GM19324 (cell line): Measurements from ENCODE around the gene RAB14.
"Not testable (repeated sequence)": the region's sequence is repeated elsewhere in the genome, so short reads cannot be mapped to it uniquely, and the experiment has no call there.

ENCODE experiments used
- ATAC-seq: cut with Tn5 transposase; IDR thresholded peaks from one replicate; pipeline ENCODE4 v1.9.1; 2021; ENCODE audit warnings: mild to moderate bottlenecking, moderate library complexity; ENCODE audit not compliant: unreplicated experiment, low FRiP score

Gene RAB14

DNA sequence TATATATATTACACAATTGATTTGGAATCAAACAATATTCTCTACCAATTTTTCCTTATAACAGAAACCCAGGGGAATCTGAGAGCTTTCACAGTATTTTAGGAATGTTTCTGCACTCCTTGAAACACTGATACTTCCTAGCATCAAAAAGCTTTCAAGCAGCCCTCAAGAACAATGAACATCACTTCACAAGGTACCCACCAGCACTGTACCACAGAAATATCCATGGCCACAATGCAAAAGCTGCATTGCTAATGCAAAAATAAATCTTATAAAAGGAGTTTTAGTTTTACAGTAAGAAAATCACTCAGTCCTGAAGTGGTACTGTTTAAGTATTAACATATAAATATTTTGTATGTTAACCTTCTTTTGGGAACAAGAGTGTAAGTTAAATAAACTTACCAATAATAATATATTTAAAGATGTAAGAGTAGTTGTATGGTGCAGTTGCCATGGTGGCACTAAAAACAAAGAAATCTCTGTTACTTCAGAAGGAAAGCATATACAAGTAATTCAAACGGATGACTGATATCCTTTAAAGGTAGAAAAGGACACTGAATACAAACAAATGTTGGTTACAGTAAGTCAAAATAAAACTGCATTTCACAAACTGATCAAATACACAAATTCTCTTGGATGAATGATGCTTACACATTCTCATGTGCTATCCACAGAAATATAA, 8.6 kb downstream of the RAB14 start:
- no peak for ATAC-seq

DNA sequence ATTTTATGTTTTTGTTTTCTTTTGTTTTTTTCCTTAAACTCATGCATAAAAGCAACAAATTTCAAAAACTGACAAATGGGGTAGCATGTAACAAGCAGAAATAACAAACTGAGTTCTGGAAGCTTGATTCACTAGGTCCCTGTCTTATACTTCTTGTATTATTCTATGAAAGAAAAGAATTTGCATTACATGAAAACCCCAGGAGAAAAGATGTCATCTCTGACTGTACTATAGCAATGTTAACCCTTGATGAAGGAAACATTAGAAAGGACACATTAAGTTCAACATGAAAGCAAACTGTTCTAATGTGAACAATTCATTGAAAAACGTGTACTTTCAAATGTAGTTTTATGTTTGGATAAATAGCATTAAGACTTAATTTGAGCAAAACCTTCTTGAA, 9.2 kb downstream of the RAB14 start:
- no peak for ATAC-seq

- ATAC-seq = no peak
Observed at GRCh38 chr9:121191235-121191634, 10.4 kb downstream of the RAB14 start.

- ATAC-seq = no peak
Observed at GRCh38 chr9:121189660-121190059, 12.0 kb downstream of the RAB14 start.

- no peak for ATAC-seq
Observed at GRCh38 chr9:121189006-121189405, 12.7 kb downstream of the RAB14 start.

DNA sequence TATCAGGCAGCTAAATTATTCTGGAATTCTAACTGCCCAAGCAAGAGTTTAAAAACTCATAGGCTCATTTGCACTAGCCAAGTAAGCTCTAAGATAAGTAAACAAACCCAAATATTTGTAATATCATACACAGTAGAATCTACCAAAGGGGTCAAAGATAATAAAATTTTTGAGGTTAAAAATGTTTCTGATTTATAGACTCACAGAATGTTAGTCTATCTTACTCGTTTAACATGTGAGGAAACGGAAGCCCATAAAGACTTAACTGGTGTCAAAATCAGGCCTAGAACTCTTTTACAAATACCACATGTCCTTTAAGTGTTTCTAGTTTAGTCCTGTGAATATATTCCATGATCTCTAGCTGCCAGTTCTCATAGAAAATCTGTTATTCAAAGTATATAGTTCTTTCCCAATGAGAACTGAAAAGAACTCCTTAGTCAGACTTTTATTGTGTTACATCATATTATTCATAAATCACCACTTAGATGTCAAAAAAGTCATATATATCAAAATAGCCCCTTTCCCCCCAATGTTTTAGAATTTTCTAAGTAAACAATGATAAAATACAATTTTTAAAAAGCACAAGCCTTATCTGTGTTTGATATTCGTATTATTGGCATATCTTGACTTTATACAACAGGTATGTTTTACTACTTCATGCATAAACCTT, 13.9 kb downstream of the RAB14 start:
- ATAC-seq = no peak

DNA sequence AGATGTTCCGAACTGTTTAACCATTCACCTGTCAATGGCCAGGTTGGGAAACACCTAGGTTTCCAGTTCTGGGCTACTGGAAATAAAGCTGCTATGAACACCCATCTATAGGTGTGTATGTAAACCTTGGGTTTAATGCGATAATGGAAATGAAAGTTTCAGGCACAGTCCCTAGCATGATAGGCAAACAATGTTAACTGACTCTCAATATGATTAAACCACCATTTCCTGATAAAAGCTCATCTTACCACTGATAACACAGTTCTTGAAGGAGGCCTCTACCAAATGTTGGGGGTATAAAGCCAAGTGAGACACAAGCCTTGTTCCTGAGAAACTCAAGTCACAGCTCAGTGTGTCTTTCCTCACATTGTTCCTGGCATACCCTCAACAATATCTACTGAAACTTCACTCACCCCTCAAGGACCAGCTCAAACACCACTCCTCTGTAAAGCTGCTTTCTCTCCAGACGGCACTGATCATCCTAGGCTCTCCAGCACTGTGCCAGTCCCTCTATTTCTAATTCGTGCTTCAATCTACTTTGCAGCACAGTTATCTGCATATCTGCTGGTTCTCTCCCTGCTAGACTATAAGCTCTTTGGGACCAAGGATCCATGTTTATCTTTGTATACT, 15.8 kb downstream of the RAB14 start:
- no peak for ATAC-seq

- ATAC-seq = no peak
Observed at GRCh38 chr9:121185178-121185745, 16.4 kb downstream of the RAB14 start.

GRCh38 chr9:121184463-121184862, 17.2 kb downstream of the RAB14 start:
- no peak for ATAC-seq

DNA sequence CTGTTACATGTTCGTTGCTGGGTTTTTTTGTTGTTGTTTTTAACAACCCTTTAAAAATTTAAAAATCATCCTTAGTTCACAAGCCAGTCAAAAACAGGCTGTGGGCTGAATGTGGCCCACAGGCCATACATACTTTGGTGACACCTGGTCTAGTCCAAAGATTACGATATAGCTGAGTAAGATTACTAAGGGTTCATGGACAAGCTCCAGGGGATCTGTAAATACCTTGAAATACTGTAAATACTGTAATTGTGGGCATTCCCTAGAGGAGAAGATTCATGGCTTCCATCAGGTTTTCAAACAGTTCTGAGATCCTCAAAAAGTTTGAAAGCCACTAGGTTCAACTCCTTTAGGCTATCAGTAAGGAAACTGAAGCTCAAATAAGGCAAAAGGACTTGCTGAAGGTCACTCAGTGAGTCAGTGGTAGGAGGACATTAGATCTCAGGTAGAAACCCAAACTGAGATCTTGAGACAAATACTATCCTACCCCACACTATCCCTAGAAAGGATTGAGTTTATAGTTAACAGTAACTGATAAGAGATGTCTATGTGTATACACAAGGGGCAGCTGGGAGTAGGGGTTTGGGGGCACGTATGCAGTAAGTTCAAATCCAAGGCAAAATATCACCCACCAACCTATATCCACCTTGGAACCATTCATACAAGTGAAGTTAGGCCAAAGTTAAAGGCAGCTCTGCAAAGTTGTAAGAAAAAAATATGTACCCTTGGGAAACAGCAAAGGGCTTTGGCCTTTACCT, 17.8 kb downstream of the RAB14 start:
- ATAC-seq = no peak

GRCh38 chr9:121182989-121183388, 18.7 kb downstream of the RAB14 start:
- no peak for ATAC-seq

- no peak for ATAC-seq
Observed at GRCh38 chr9:121182101-121182836, 19.4 kb downstream of the RAB14 start.

DNA sequence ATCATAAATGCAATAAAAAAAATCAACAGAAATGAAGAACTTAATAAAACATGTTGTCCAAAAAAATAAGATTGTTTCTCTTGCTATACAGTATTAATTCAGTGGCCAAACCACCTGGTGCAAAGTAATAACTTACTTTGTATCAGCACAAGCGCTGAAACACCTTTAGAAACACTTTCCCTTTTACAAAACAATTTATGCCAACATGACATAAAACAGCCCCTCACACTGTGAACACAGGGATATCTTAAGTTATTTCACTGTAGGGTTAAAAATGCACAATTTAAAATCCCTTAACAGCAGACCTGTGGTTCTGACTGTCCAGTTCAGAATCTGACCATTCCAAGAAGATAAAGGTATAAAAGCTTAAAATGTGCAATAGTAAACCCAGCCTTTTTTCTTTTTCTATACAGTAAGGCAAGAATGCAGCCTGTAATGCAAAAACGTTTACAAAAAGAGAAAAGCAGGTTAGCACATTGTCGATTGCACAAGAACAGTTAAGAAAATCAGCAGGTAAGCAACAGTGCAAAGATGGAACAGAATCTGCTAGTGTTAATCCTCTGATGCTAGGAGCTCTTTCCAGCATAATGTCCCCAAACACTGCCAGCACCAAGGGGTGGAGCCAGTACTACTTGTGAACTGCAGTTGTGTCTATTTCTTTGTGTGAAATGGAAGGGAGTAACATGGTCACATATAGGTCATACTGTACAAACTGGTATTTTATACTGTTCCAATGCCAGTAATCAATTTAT, 21.6 kb downstream of the RAB14 start:
- no peak for ATAC-seq

DNA sequence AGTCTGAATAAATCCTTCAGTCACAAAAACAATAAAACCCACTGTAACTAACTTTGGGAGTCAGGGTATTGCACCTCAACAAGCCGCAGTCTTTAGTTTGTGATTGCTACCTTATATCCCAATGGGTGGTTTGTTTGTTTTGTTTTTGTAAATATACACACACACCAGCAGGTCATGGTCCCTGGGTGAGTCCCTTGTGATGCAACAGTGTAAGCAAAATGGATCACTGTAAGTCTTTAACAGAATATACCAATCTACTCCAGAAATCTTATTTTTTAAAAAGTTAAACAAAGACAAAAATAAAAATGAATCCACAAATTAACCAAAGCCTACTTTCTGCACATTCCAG, 22.3 kb downstream of the RAB14 start:
- ATAC-seq = not testable (repeated sequence)

DNA sequence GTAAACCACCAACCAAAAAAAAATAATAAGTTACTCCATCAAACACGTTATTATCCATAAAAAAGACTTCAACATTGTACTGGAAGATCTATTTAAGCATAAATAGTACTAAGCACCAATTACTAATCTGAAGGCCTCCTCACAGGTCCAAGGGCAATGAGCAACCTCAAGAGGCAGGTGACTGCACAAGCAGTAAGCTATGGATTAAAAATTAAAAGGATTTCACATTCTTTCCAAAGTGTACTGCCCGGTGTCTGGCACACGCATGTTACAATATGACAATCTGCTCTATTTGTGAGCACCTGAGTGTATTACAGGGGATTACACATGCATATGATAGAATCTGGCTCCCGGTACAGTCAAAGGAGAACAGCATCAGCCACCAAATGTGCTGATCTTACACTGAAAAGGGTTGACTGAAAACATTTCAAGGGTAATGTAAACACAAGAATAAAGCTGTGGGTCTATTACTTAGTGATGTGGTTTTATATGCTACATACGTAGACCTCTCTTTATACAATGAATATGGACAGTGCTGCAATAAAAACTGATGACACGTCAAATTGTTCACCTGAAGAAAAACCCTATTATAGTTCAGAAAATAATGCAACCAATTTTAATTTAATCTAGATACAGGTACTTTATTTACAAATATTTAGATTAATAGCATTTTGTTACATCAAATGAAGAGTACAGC, 22.8 kb downstream of the RAB14 start:
- no peak for ATAC-seq

DNA sequence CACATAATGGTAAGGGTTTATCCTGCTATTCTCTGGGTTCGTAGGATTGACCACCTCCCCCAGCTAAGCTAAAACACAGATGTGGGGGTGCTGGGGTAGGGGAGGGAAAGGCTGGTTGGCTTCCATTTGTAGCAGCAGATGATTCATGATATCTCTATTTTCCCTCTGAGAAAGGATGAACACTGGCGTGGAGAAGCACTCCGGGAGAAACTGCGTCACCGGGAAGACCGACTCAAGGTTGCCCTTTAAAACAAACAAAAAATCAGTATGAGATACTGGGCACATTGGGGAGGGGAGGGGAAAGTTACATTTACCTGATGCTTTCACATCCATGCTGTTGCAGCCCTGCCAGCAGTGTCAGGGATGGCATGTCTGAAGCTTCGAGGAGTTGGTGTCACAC, 28.2 kb downstream of the RAB14 start:
- ATAC-seq = no peak

GRCh38 chr9:121172726-121173487, 28.8 kb downstream of the RAB14 start:
- no peak for ATAC-seq

- no peak for ATAC-seq
Observed at GRCh38 chr9:121171236-121171635, 30.4 kb downstream of the RAB14 start.
